HG03442 (cell line): ENCODE results near the gene UBAP2.

Source experiments
- ATAC-seq: cut with Tn5 transposase; IDR thresholded peaks from one replicate; pipeline ENCODE4 v1.9.1; 2021; ENCODE audit warnings: mild to moderate bottlenecking, moderate library complexity; ENCODE audit not compliant: unreplicated experiment

Gene UBAP2

GRCh38 chr9:33924978-33925797 lies 123.5 kb downstream of the UBAP2 start:
- ATAC-seq, result no peak

- no peak for ATAC-seq
Observed at GRCh38 chr9:33923998-33924701, 124.5 kb downstream of the UBAP2 start.

- ATAC-seq, result no peak
Observed at GRCh38 chr9:33923079-33923478, 125.6 kb downstream of the UBAP2 start.

- no peak for ATAC-seq
Observed at GRCh38 chr9:33921967-33922895, 126.5 kb downstream of the UBAP2 start.

- ATAC-seq, result no peak
Observed at GRCh38 chr9:33919276-33919897, 129.3 kb downstream of the UBAP2 start.

GRCh38 chr9:33917036-33917435 lies 131.7 kb downstream of the UBAP2 start:
- no peak for ATAC-seq

GRCh38 chr9:33914887-33915628 lies 133.6 kb downstream of the UBAP2 start:
- no peak for ATAC-seq

- ATAC-seq, result no peak
Observed at GRCh38 chr9:33913541-33913940, 135.1 kb downstream of the UBAP2 start.

GRCh38 chr9:33908749-33909148 lies 139.9 kb downstream of the UBAP2 start:
- ATAC-seq, result no peak

- ATAC-seq, result no peak
Observed at GRCh38 chr9:33908114-33908513, 140.6 kb downstream of the UBAP2 start.

GRCh38 chr9:33907347-33907746 lies 141.3 kb downstream of the UBAP2 start:
- no peak for ATAC-seq

- no peak for ATAC-seq
Observed at GRCh38 chr9:33906769-33907168, 141.9 kb downstream of the UBAP2 start.

GRCh38 chr9:33905137-33905536 lies 143.6 kb downstream of the UBAP2 start:
- ATAC-seq, result no peak

GRCh38 chr9:33903157-33903780 lies 145.4 kb downstream of the UBAP2 start:
- no peak for ATAC-seq

GRCh38 chr9:33894316-33894715 lies 154.4 kb downstream of the UBAP2 start:
- ATAC-seq, result no peak

GRCh38 chr9:33893861-33894260 lies 154.8 kb downstream of the UBAP2 start:
- ATAC-seq, result no peak

- no peak for ATAC-seq
Observed at GRCh38 chr9:33885948-33886347, 162.7 kb downstream of the UBAP2 start.

GRCh38 chr9:33884856-33885701 lies 163.6 kb downstream of the UBAP2 start:
- no peak for ATAC-seq

GRCh38 chr9:33881635-33882034 lies 167.1 kb downstream of the UBAP2 start:
- no peak for ATAC-seq
